Ovary (tissue), 3 donors: ENCODE measurements around the gene PSMB9.

Experiments used
- CTCF ChIP-seq, 3 donors: fragments of 450-650 bp in 2 of 3; fragments of 200-600 bp in 1 of 3; IDR thresholded peaks; one replicate each; pipeline versions ENCODE4 v1.5.1 to v1.8.0; 2016 to 2022; ENCODE audit warnings: antibody characterized with exemption in 3 of 3, mild to moderate bottlenecking in 1 of 3
- EP300 ChIP-seq: sonication (generic); formaldehyde crosslinking; IDR thresholded peaks from one replicate; pipeline ENCODE4 v1.6.1; 2017; ENCODE audit warnings: antibody characterized with exemption
- POLR2A ChIP-seq: fragments of 450-650 bp; IDR thresholded peaks from one replicate; pipeline ENCODE4 v1.6.1; 2017; ENCODE audit warnings: antibody characterized with exemption, mild to moderate bottlenecking, moderate library complexity
- donor health status: DM: no; HTN: no; CAD: no.

DNA sequence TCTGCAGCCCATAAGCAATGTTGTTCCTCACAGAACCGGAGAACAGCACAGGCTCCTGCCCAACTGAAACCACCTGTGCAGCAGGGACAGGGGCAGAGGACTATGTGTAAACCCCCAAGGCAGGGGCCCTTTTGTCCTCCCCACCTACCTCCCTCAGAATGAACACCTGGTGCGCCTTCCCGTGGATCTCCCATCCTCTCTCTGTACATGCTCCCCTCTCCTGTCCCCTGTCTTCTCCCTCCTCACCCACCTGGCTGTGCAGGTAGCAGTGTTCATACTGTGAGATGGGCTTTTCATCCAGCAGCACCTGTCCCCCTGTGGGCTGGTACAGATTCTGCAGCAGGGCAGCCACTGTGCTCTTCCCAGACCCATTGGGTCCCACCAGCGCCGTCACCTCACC lies 24.0 kb upstream of the PSMB9 start:
- TF ChIP-seq POLR2A (no peak), CTCF (IDR thresholded peaks at IDR 0.05) (no peak), EP300 (no peak)
